ELF-1 (cell line): ENCODE measurements around the gene TAS2R14.

Experiments used
- DNase-seq: peaks from one replicate; pipeline ENCODE4 v3.0.0-alpha.2; 2016; ENCODE audit warnings: low read depth, low spot score

TAS2R14 gene

GRCh38 chr12:10909462-10909861 is 29.6 kb downstream of the TAS2R14 start, which contains the start of gene TAS2R13:
TAS2R13 (minus strand) TSS chr12:10909562; CDS start chr12:10909298, 264 bp downstream.
- DNase-seq: no peak

DNA sequence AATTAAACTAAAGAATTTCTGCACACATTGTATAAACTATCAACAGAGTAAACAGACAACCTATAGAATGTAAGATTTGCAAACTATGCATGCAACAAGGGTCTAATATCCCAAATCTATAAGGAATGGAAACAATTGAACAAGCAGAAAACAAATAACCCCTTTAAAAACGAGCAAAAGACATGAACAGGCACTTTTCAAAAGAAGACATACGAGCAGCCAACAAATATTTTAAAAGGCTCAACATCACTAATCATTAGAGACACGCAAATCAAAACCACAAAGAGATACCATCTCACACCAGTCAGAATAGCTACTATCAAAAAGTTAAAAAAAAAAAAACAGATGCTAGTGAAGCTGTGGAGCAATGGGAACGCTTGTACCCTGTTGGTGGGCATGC is 34.4 kb downstream of the TAS2R14 start:
- no peak for DNase-seq

DNA sequence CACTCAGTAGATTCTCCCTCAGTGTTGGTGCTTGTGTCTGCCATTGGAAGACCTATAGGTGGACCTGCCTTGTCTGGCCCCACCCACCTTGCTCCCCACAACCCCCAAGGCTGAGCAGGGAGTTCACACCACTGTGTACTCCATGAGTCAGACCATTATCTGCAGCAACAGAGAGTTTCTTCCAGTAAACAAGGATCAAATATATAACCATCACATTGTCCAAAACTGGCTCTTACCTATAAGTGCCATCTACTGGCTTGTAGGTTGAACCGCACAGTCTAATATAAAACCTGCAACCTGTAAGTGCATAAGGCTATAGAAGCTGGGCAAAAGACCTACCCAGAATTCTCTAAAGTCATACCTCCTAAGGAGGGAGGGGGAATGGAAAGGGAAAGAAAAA is 37.6 kb downstream of the TAS2R14 start:
- no peak for DNase-seq

DNA sequence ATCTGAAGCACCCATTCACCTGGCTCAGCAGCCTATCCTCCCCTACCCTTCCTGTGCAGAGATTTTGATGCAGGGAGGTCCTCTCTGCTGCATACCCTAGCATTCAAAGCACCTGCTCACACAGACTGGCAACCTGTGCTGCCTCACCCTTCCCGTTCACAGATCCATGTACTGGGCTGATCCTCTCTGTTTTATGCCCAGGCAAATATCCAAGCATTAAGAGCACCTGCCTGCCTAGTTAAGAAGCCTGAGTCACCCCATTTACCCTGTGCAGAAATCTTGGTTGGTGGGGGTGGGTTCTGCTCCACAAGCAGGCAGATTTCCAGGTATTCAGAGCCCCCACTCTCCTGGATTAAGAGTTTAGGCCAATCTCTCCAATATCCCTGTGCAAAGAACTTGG is 38.1 kb downstream of the TAS2R14 start:
- no peak for DNase-seq

DNA sequence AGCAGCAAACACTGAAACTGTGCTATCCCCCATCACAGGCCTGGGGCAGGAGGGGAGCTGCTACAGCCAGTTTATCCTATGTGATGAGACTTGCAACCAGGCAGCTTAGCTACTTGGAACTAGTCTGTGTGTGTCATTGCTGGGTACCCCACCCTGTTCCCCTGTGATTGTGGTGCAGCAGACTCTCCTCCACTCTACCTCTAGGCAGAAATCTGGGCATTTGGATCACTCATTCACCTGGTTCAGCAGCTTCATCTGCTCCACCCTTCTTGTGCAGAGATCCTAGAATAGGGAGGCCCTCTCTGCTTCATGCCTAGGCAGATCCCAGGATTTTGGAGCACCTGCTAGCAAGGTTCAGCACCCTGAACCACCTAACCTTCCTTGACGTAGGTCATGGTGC is 38.5 kb downstream of the TAS2R14 start:
- DNase-seq: no peak

- no peak for DNase-seq
These were observed 42.2 kb downstream of the TAS2R14 start for GRCh38 chr12:10896854-10897253.

DNA sequence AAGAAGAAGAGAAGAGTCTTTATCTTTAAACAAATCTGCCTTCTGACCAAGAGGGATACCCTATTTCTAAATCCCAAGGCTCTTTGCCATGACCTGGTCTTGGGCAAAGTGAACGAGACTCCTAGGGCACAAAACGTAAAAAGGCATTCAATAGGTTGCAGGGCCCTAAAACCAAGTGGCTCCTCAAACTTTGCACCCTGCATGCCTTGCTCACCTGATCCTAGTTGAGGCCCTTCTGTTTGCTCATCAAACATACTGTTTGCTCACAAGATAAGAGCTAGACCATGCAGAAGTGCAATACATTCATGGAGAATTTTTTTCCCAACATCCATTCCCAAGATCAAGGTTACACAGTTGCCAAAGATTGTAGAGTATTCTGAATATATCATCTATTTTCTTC is 47.1 kb downstream of the TAS2R14 start:
- DNase-seq: no peak

DNA sequence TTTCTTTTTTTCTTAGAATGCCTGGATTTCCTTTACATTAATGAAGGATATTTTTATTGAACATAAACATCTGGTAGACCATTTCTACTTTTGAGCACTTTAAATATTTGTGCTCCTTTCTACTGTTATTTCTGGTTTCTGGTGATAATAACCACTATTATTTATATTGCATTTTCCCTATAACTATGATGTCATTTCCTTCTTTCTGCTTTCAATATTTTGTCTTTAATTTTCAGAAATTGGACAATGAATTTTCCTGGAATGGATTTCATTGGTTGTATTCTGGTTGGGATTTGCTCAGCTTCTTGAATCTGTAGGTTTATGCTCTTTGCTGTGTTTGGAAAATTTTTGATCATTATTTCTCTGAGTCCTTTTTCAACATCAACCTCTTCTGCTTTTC is 49.8 kb downstream of the TAS2R14 start:
- DNase-seq: no peak
